AG09309 (cell line): Measurements from ENCODE around the gene BMPR1A.
"Not testable (repeated sequence)": the region's sequence is repeated elsewhere in the genome, so short reads cannot be mapped to it uniquely, and the experiment has no call there.

Source experiments
- DNase-seq: peaks from one replicate; pipeline ENCODE4 v3.0.0-alpha.2; 2010; ENCODE audit warnings: low read depth
- H3K4me3 ChIP-seq: 2 replicates; pipeline ENCODE4 v1.5.1; 2011; ENCODE audit warnings: mild to moderate bottlenecking, low read depth, low read length, moderate library complexity; ENCODE audit not compliant: control insufficient read depth
- CTCF ChIP-seq: IDR thresholded peaks from 2 replicates; pipeline ENCODE4 v1.5.1; 2011; ENCODE audit warnings: mild to moderate bottlenecking, low read depth, low read length, inconsistent platforms; ENCODE audit not compliant: insufficient read depth, control insufficient read depth; ENCODE audit errors: missing control alignments

The BMPR1A gene

GRCh38 chr10:86863484-86863842 is 107.0 kb downstream of the BMPR1A start:
- no peak for DNase-seq
- TF ChIP-seq CTCF: no peak

GRCh38 chr10:86865011-86865811 is 108.8 kb downstream of the BMPR1A start:
- not testable (repeated sequence) for DNase-seq, H3K4me3 ChIP-seq

More at GRCh38 chr10:86863484-86863842, 107.0 kb downstream of the BMPR1A start:
- no peak overlapping the region for H3K4me3 ChIP-seq

- DNase-seq: no peak
- TF ChIP-seq CTCF: no peak
- no peak overlapping the region for H3K4me3 ChIP-seq
Observed at GRCh38 chr10:86867149-86867548, 110.7 kb downstream of the BMPR1A start.

- DNase-seq: no peak
- H3K4me3 ChIP-seq: no peak overlapping the region
- TF ChIP-seq CTCF: no peak
Observed at GRCh38 chr10:86868353-86868752, 111.9 kb downstream of the BMPR1A start.

- H3K4me3 ChIP-seq: no peak overlapping the region
- no peak for DNase-seq
- TF ChIP-seq CTCF: no peak
Observed at GRCh38 chr10:86870679-86871078, 114.3 kb downstream of the BMPR1A start.

GRCh38 chr10:86871563-86872183 is 115.3 kb downstream of the BMPR1A start:
- H3K4me3 ChIP-seq: no peak overlapping the region
- no peak for TF ChIP-seq CTCF
- no peak for DNase-seq

- TF ChIP-seq CTCF: no peak
- H3K4me3 ChIP-seq: no peak overlapping the region
- no peak for DNase-seq
Observed at GRCh38 chr10:86872757-86873156, 116.3 kb downstream of the BMPR1A start.
